SU-DHL-6 (cell line): Measurements from ENCODE around the gene AVPR2.

Experiments used
- H2AFZ ChIP-seq: fragments of 200-600 bp; sonication (generic); 2 replicates; pipeline ENCODE4 v1.6.1; 2014; ENCODE audit warnings: low read depth, mild to moderate bottlenecking, moderate library complexity, mixed read lengths, antibody characterized with exemption, low read length; ENCODE audit not compliant: severe bottlenecking
- H3F3A ChIP-seq: fragments of 200-600 bp; shearing (Covaris generic); 2 replicates; pipeline ENCODE4 v1.6.0; 2016; ENCODE audit warnings: antibody characterized with exemption, mild to moderate bottlenecking; ENCODE audit not compliant: insufficient read depth
- H3K27ac ChIP-seq: fragments of 200-600 bp; sonication (generic); 2 replicates; pipeline ENCODE4 v1.5.1; 2016; ENCODE audit warnings: low read depth, mild to moderate bottlenecking, low read length, moderate library complexity, mixed read lengths
- H3K27me3 ChIP-seq: fragments of 200-600 bp; sonication (generic), shearing (Covaris generic); 2 replicates; pipeline ENCODE4 v1.6.0; 2014; ENCODE audit warnings: mild to moderate bottlenecking, low read length
- H3K36me3 ChIP-seq: fragments of 200-600 bp; sonication (generic); 2 replicates; pipeline ENCODE4 v1.6.1; 2014; ENCODE audit warnings: mild to moderate bottlenecking, low read length, mixed read lengths
- H3K4me2 ChIP-seq: fragments of 300-600, 200-600 bp; shearing (Covaris generic), sonication (generic); 2 replicates; pipeline ENCODE4 v1.6.0; 2014; ENCODE audit warnings: low read length, low read depth, mild to moderate bottlenecking; ENCODE audit not compliant: poor library complexity, severe bottlenecking
- H3K4me3 ChIP-seq: fragments of 200-600 bp; sonication (generic); 2 replicates; pipeline ENCODE4 v1.5.1; 2014; ENCODE audit warnings: antibody characterized with exemption, low read length, mild to moderate bottlenecking, mixed read lengths; ENCODE audit not compliant: insufficient read depth, poor library complexity, severe bottlenecking
- H3K79me2 ChIP-seq: fragments of 200-600 bp; sonication (generic); 2 replicates; pipeline ENCODE4 v1.6.1; 2014; ENCODE audit warnings: mild to moderate bottlenecking, low read length, moderate library complexity; ENCODE audit not compliant: insufficient read depth
- H3K9ac ChIP-seq: fragments of 200-600 bp; sonication (generic); 2 replicates; pipeline ENCODE4 v1.7.0; 2014; ENCODE audit warnings: mild to moderate bottlenecking, low read length
- H3K9me2 ChIP-seq: fragments of 200-600 bp; sonication (generic); replicated peaks from 2 replicates; pipeline ENCODE4 v1.6.1; 2014; ENCODE audit warnings: low read length; ENCODE audit not compliant: insufficient read depth
- H3K9me3 ChIP-seq: fragments of 200-600 bp; sonication (generic); 2 replicates; pipeline ENCODE4 v1.6.1; 2014; ENCODE audit warnings: low read length, mixed read lengths; ENCODE audit not compliant: insufficient read depth
- H4K20me1 ChIP-seq: fragments of 200-600 bp; sonication (generic); 2 replicates; pipeline ENCODE4 v1.6.1; 2014; ENCODE audit warnings: low read depth, mild to moderate bottlenecking, antibody characterized with exemption, low read length, moderate library complexity, mixed read lengths
- CTCF ChIP-seq: fragments of 200-600 bp; sonication (generic); IDR thresholded peaks from one replicate; pipeline ENCODE4 v1.5.1; 2017; ENCODE audit warnings: antibody characterized with exemption, mild to moderate bottlenecking, low read length, moderate library complexity; ENCODE audit not compliant: insufficient read depth, poor library complexity, severe bottlenecking
- EZH2phosphoT487 ChIP-seq: fragments of 200-600 bp; sonication (generic), shearing (Covaris generic); conservative IDR thresholded peaks from 2 replicates; pipeline ENCODE4 v1.6.1; 2018; ENCODE audit warnings: mild to moderate bottlenecking, antibody characterized with exemption, low read length, moderate library complexity, mixed read lengths

Gene AVPR2

GRCh38 chrX:153882086-153882498 is 22.4 kb upstream of the AVPR2 start:
- no peak overlapping the region for H3K9ac ChIP-seq
- H3K9me2 ChIP-seq, result no peaks in the 10 kb centered on the region
- no peaks in the 10 kb centered on the region for H3K9me3 ChIP-seq
- no peak overlapping the region for H3K4me2 ChIP-seq
- no peaks in the 10 kb centered on the region for H3K79me2 ChIP-seq
- no peaks in the 10 kb centered on the region for H3F3A ChIP-seq
- TF ChIP-seq CTCF (no peak), EZH2phosphoT487 (no peak)
- no peaks in the 10 kb centered on the region for H3K36me3 ChIP-seq
- H2AFZ ChIP-seq, result no peak overlapping the region
- H3K4me3 ChIP-seq, result no peak overlapping the region
- H3K27ac ChIP-seq, result no peak overlapping the region
- no peaks in the 10 kb centered on the region for H3K27me3 ChIP-seq
- H4K20me1 ChIP-seq, result no peaks in the 10 kb centered on the region

GRCh38 chrX:153882557-153882956 is 21.9 kb upstream of the AVPR2 start:
- H3K4me2 ChIP-seq, result no peak overlapping the region
- no peak overlapping the region for H3K4me3 ChIP-seq
- no peaks in the 10 kb centered on the region for H3K9me2 ChIP-seq
- no peaks in the 10 kb centered on the region for H3K27me3 ChIP-seq
- no peak overlapping the region for H3K27ac ChIP-seq
- H3K9ac ChIP-seq, result no peak overlapping the region
- H4K20me1 ChIP-seq, result no peaks in the 10 kb centered on the region
- no peaks in the 10 kb centered on the region for H3F3A ChIP-seq
- H2AFZ ChIP-seq, result no peak overlapping the region
- no peaks in the 10 kb centered on the region for H3K9me3 ChIP-seq
- no peaks in the 10 kb centered on the region for H3K79me2 ChIP-seq
- H3K36me3 ChIP-seq, result no peaks in the 10 kb centered on the region
- TF ChIP-seq CTCF (no peak), EZH2phosphoT487 (no peak)

GRCh38 chrX:153883163-153883843 is 21.2 kb upstream of the AVPR2 start:
- Histone ChIP-seq H3K27me3 (no peaks in the 10 kb centered on the region), H3K79me2 (no peaks in the 10 kb centered on the region), H2AFZ (no peak overlapping the region), H3K4me2 (no peak overlapping the region), H3K9ac (no peak overlapping the region), H3K9me3 (no peaks in the 10 kb centered on the region), H3K9me2 (no peaks in the 10 kb centered on the region), H3K36me3 (no peaks in the 10 kb centered on the region), H3F3A (no peaks in the 10 kb centered on the region), H3K27ac (no peak overlapping the region), H3K4me3 (no peak overlapping the region), H4K20me1 (no peaks in the 10 kb centered on the region)
- TF ChIP-seq EZH2phosphoT487 (no peak), CTCF (no peak)
